HepG2 (cell line): ENCODE results near the gene TRAPPC1. TPM values are rescaled to one million over a fixed set of nuclear protein-coding genes. Genes with fewer than 3 reads are reported as not detected.

Experiments
- ATAC-seq: fragments of 200-7000 bp; cut with Tn5 transposase; 3 replicates; pipeline ENCODE4 v1.9.1; 2020; ENCODE audit warnings: mild to moderate bottlenecking, moderate library complexity
- BruUV-seq: library from RNA; stranded (reverse); fragments of 400-500 nt; replicated peaks from 2 replicates; lab custom pipeline; 2021; lab: Mats Ljungman, UMichigan
- CTCF ChIA-PET: fragments of 300-600 bp; formaldehyde crosslinking; extraction: SDS; loops from one replicate; lab custom pipeline; 2021; ENCODE audit warnings: low total read pairs, inconsistent platforms, low intra/inter-chr PET ratio; lab: Yijun Ruan, JAX
- POLR2A ChIA-PET: fragments of 350-600 bp; sonication (Branson Sonifier 250); formaldehyde crosslinking; loops from one replicate; lab custom pipeline; 2020; ENCODE audit warnings: antibody characterized with exemption, inconsistent platforms; lab: Yijun Ruan, JAX
- DNase-seq: peaks from one replicate; pipeline ENCODE4 v3.0.0-alpha.2; 2015; ENCODE audit warnings: low spot score
- FAIRE-seq: peaks from 3 replicates; lab custom pipeline; 2011; peaks lifted over from hg19 to GRCh38; lab: Jason Lieb, UNC
- H2AFZ ChIP-seq: one replicate; pipeline ENCODE4 v1.6.1; 2011; ENCODE audit warnings: low read length, inconsistent platforms
- H3K27ac ChIP-seq: fragments of 300-600 bp; 3 replicates; pipeline ENCODE4 v1.8.0; 2011; ENCODE audit warnings: mixed run types, mild to moderate bottlenecking, mixed read lengths, low read length, inconsistent platforms; ENCODE audit not compliant: insufficient read depth; ENCODE audit errors: extremely low read length
- H3K27me3 ChIP-seq, 2 experiments: fragments of 200-600 bp in 1 of 2; 2 replicates in 1 of 2; 3 replicates in 1 of 2; pipeline versions ENCODE4 v1.6.0 to v1.8.0; 2011; ENCODE audit warnings: low read length in 2 of 2, mild to moderate bottlenecking in 2 of 2, moderate library complexity in 2 of 2, inconsistent platforms in 1 of 2; ENCODE audit not compliant: insufficient read depth in 2 of 2, control insufficient read depth in 1 of 2
- H3K36me3 ChIP-seq, 2 experiments: fragments of 200-600 bp in 1 of 2; replicated peaks in 1 of 2; 2 replicates in 1 of 2; 3 replicates in 1 of 2; pipeline versions ENCODE4 v1.5.1 to v1.8.0; 2011; ENCODE audit warnings: low read length in 2 of 2, inconsistent platforms in 1 of 2; ENCODE audit not compliant: insufficient read depth in 2 of 2, control insufficient read depth in 1 of 2
- H3K4me1 ChIP-seq: 2 replicates; pipeline ENCODE4 v1.5.1; 2012; ENCODE audit warnings: low read length, inconsistent platforms; ENCODE audit not compliant: insufficient read depth
- H3K4me2 ChIP-seq: 2 replicates; pipeline ENCODE4 v1.6.0; 2011; ENCODE audit warnings: low read depth, low read length, inconsistent platforms
- H3K4me3 ChIP-seq, 3 experiments: fragments of 200-600 bp in 1 of 3; sonication (generic), shearing (Covaris generic) in 1 of 3; replicated peaks in 1 of 3; 2 replicates each; pipeline ENCODE4 v1.5.1; 2011 to 2016; ENCODE audit warnings: low read length in 3 of 3, inconsistent platforms in 2 of 3, low read depth in 2 of 3, mild to moderate bottlenecking in 2 of 3, control low read depth in 1 of 3, mixed read lengths in 1 of 3; ENCODE audit not compliant: insufficient read depth in 1 of 3
- H3K79me2 ChIP-seq: one replicate; pipeline ENCODE4 v1.6.1; 2011; ENCODE audit warnings: low read length, inconsistent platforms; ENCODE audit not compliant: insufficient read depth
- H3K9ac ChIP-seq: 2 replicates; pipeline ENCODE4 v1.6.0; 2011; ENCODE audit warnings: mild to moderate bottlenecking, low read depth, low read length, inconsistent platforms; ENCODE audit not compliant: insufficient read depth
- H3K9me3 ChIP-seq: 2 replicates; pipeline ENCODE4 v1.5.1; 2012; ENCODE audit warnings: mild to moderate bottlenecking, low read length
- H4K20me1 ChIP-seq: 2 replicates; pipeline ENCODE4 v1.6.0; 2011; ENCODE audit warnings: inconsistent platforms, mild to moderate bottlenecking, low read length, moderate library complexity; ENCODE audit not compliant: insufficient read depth
- ARNTL ChIP-seq: sonication (generic); formaldehyde crosslinking; IDR thresholded peaks from 2 replicates; pipeline ENCODE4 v1.4.0; 2020; ENCODE audit warnings: mild to moderate bottlenecking, missing genetic modification reagents
- ATF2 ChIP-seq: sonication (generic); formaldehyde crosslinking; IDR thresholded peaks from 2 replicates; pipeline ENCODE4 v1.4.0; 2020; ENCODE audit warnings: missing genetic modification reagents
- RBAK ChIP-seq: sonication (generic); formaldehyde crosslinking; IDR thresholded peaks from 2 replicates; pipeline ENCODE4 v1.5.1; 2020; ENCODE audit warnings: mild to moderate bottlenecking, missing genetic modification reagents
- RERE ChIP-seq: IDR thresholded peaks from 2 replicates; pipeline ENCODE4 v1.6.1; 2016; ENCODE audit warnings: low read depth, missing genetic modification reagents, missing compliant biosample characterization
- RFXAP ChIP-seq: sonication (generic); formaldehyde crosslinking; IDR thresholded peaks from 2 replicates; pipeline ENCODE4 v1.4.0; 2020; ENCODE audit warnings: missing genetic modification reagents, borderline replicate concordance
- ZNF354B ChIP-seq: sonication (generic); formaldehyde crosslinking; IDR thresholded peaks from 2 replicates; pipeline ENCODE4 v1.8.0; 2022; ENCODE audit warnings: mild to moderate bottlenecking, missing genetic modification reagents
- ZNF543 ChIP-seq: sonication (generic); formaldehyde crosslinking; IDR thresholded peaks from 2 replicates; pipeline ENCODE4 v1.4.0; 2020; ENCODE audit warnings: mild to moderate bottlenecking, missing genetic modification reagents
- ZNF562 ChIP-seq: sonication (generic); formaldehyde crosslinking; IDR thresholded peaks from 2 replicates; pipeline ENCODE4 v1.8.0; 2022; ENCODE audit warnings: missing genetic modification reagents, borderline replicate concordance
- ZNF646 ChIP-seq: sonication (generic); formaldehyde crosslinking; IDR thresholded peaks from 2 replicates; pipeline ENCODE4 v1.9.0; 2021; ENCODE audit warnings: mild to moderate bottlenecking, missing genetic modification reagents
- ZNF660 ChIP-seq: sonication (generic); formaldehyde crosslinking; IDR thresholded peaks from 2 replicates; pipeline ENCODE4 v1.5.1; 2020; ENCODE audit warnings: mild to moderate bottlenecking, low read depth, missing genetic modification reagents, borderline replicate concordance
- ZNF850 ChIP-seq: sonication (generic); formaldehyde crosslinking; conservative IDR thresholded peaks from 2 replicates; pipeline ENCODE4 v1.9.0; 2021; ENCODE audit warnings: mild to moderate bottlenecking, missing genetic modification reagents
- WGBS: methylation state at CpG from one replicate; pipeline ENCODE4 v1.1.6; 2017; ENCODE audit warnings: low lambda C conversion rate; 5-methylcytosine and 5-hydroxymethylcytosine counted together
- in situ Hi-C: cut with HindIII; loops from 2 replicates; pipeline ENCODE4 v1.10.0; 2017; ENCODE audit warnings: low pct_unique_long_range_greater_than_20kb; ENCODE audit not compliant: extremely low pct_ligation_motif_present
- intact Hi-C: fragments of 100-400 bp; cut with micrococcal nuclease; formaldehyde crosslinking; loops from one replicate; pipeline ENCODE4 v1.10.0; 2022; ENCODE audit not compliant: unreplicated experiment
- polyA plus RNA-seq, 8 experiments: library from polyadenylated mRNA; depleted of rRNA in 3 of 8; stranded (reverse) in 7 of 8; unstranded in 1 of 8; fragments of >200 nt; fragmentation: Illumina TruSeq in 4 of 8; extraction: Trizol in 4 of 8; gene quantifications; 2 replicates each; pipeline versions ENCODE4 v1.2.1 to v1.2.3, GENCODE V29; 2011 to 2016; ENCODE audit warnings: low read depth in 4 of 8, missing spikeins in 1 of 8, mixed read lengths in 1 of 8; ENCODE audit not compliant: insufficient read depth in 1 of 8
- total RNA-seq, 5 experiments: library from RNA; depleted of rRNA; stranded (reverse); fragments of >200 nt; fragmentation: Illumina TruSeq; extraction: Trizol; gene quantifications; 2 replicates each; pipeline ENCODE4 v1.2.3, GENCODE V29; 2016; ENCODE audit warnings: low read depth in 1 of 5

Gene TRAPPC1
- total and polyA plus RNA-seq, 2 of the 13 experiments (the other 11 are each of a cell fraction or from before 2014, with no cell fraction given) = 28.1 to 44.9 TPM

- intact Hi-C loops = loop anchor here (1.0 kb wide), 1 partner anchor 34 kb away; no protein-coding TSS in a partner anchor
- no peak overlapping the region for H3K9ac ChIP-seq
- no peak for DNase-seq
- H3K79me2 ChIP-seq = no peaks in the 10 kb centered on the region
- in situ Hi-C loops = loop anchor here (5.0 kb wide), 2 partner anchors 40 to 75 kb away; partner anchors contain the start of genes CYB5D1, NAA38 and TMEM88
- no peak overlapping the region for H3K4me2 ChIP-seq
- peaks cover 15% of the 10 kb centered on the region for H3K4me1 ChIP-seq
- no peaks in the 10 kb centered on the region for H4K20me1 ChIP-seq
- no peak for FAIRE-seq
- peaks cover 0 to 2% of the 10 kb centered on the region in 2 experiments; a peak in 1 of 5 replicates for H3K36me3 ChIP-seq
- H3K27ac ChIP-seq = no peak overlapping the region
- H2AFZ ChIP-seq = no peak overlapping the region
- H3K9me3 ChIP-seq = no peaks in the 10 kb centered on the region
- no peak overlapping the region for H3K4me3 ChIP-seq
- no peak for ATAC-seq
- WGBS = 87% methylated on average over 13 of the region's 13 CpGs
- POLR2A ChIA-PET = no interaction called here
- H3K27me3 ChIP-seq = no peaks in the 10 kb centered on the region
- BruUV-seq = no TSS peak
- CTCF ChIA-PET = interaction anchor here (1.1 to 2.1 kb wide), 6 partner anchors 35 to 154 kb away, joined by 3 to 39 read pairs (median 7); partner anchors contain the start of genes CYB5D1 and NAA38
- TF ChIP-seq RFXAP (no peak), ZNF543 (no peak), ARNTL (no peak), RBAK (no peak), ZNF850 (CRISPR knock-in tag) (no peak), ATF2 (CRISPR knock-in tag) (no peak), RERE (no peak), ZNF646 (no peak), ZNF660 (CRISPR knock-in tag) (no peak), ZNF354B (CRISPR knock-in tag) (no peak), ZNF562 (CRISPR knock-in tag) (no peak)
Observed at GRCh38 chr17:7897090-7897489, 34.7 kb downstream of the TRAPPC1 start.
